ENCODE data around the gene SMAP1.

SMAP1 gene

DNA sequence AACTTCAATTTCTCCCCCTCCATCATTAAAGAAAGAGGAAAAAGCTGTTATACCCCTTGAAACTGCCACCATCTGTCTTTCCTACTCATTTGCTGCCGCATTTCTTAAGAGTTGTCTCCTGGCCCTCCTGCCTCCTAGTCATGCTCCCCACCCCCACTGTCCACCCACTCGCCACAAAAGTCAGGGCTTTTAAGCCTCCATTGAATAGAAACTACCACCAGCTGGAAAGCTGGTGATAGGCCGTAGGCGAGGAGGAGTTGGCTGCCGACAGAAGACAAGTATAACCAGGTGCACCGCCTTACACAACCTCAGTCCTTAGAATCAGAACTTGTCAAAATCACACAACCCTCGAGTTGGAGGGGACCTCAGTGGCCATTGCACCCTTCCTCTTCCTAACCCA is 221.6 kb downstream of the SMAP1 start:
- Histone ChIP-seq H3K36me3 (no peaks in the 10 kb centered on the region), H3K27me3 (no peaks in the 10 kb centered on the region), H3K4me1 (no peaks in the 10 kb centered on the region), H3K4me3 (no peak overlapping the region), H3K9me3 (no peaks in the 10 kb centered on the region), H3K27ac (no peak overlapping the region)
- TF ChIP-seq, protein P1, sequence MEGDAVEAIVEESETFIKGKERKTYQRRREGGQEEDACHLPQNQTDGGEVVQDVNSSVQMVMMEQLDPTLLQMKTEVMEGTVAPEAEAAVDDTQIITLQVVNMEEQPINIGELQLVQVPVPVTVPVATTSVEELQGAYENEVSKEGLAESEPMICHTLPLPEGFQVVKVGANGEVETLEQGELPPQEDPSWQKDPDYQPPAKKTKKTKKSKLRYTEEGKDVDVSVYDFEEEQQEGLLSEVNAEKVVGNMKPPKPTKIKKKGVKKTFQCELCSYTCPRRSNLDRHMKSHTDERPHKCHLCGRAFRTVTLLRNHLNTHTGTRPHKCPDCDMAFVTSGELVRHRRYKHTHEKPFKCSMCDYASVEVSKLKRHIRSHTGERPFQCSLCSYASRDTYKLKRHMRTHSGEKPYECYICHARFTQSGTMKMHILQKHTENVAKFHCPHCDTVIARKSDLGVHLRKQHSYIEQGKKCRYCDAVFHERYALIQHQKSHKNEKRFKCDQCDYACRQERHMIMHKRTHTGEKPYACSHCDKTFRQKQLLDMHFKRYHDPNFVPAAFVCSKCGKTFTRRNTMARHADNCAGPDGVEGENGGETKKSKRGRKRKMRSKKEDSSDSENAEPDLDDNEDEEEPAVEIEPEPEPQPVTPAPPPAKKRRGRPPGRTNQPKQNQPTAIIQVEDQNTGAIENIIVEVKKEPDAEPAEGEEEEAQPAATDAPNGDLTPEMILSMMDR (IDR thresholded peaks at IDR 0.05) = no peak
- intact Hi-C loops (cut with DNase I; ENCODE audit: low total_unique reads) = loop anchor here (5.0 kb wide), 1 partner anchor 182 kb away; no protein-coding TSS in a partner anchor
- no peak for DNase-seq

DNA sequence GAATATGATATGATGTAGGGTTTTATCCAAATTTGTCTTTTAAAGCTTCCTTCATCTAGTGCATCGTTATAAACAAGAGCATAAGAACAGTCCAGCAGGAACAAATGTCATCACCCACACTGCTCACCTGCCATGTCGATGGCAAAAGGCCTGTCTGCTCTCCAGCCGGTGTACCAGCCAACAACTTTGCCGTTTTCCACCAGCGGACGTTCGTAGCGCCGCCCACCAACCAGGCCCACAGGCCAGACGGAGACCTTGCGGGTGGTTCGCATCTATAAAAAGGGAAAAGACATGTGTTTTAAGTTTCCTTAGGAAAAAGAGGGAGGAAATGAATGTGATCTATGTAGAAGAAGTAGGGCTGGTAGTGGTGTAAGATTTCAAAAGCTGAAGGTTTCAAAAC is 226.3 kb downstream of the SMAP1 start:
- no peak for DNase-seq
- Histone ChIP-seq H3K27me3 (no peaks in the 10 kb centered on the region), H3K4me1 (no peaks in the 10 kb centered on the region), H3K27ac (no peak overlapping the region), H3K36me3 (no peaks in the 10 kb centered on the region), H3K4me3 (no peak overlapping the region), H3K9me3 (no peaks in the 10 kb centered on the region)
- TF ChIP-seq, protein P1 (IDR thresholded peaks at IDR 0.05) = no peak
- intact Hi-C loops (cut with DNase I; ENCODE audit: low total_unique reads) = no loop called here

DNA sequence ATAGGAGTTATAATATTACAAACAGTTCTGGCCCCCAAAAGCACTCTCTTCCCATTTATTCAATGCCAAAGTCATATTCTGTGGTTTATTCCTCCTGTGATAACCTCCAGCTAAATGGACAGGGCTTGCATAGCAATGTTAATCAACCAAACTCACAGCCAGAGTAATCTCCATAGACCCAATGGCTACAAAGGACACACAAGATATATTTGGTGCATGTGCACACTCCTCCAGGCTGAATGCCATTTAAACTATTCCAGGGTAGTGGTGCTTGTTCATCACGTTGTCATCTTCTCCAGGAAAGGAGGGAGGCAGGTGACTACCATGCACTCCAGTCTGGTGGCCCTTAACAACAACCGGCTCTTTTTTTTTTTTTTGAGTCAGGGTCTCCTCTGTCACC is 232.4 kb downstream of the SMAP1 start:
- Histone ChIP-seq H3K36me3 (no peaks in the 10 kb centered on the region), H3K4me3 (no peak overlapping the region), H3K27ac (no peak overlapping the region), H3K9me3 (no peaks in the 10 kb centered on the region), H3K4me1 (no peaks in the 10 kb centered on the region), H3K27me3 (no peaks in the 10 kb centered on the region)
- DNase-seq = no peak
- TF ChIP-seq, protein P1 (IDR thresholded peaks at IDR 0.05) = no peak
- intact Hi-C loops (cut with DNase I; ENCODE audit: low total_unique reads) = no loop called here

DNA sequence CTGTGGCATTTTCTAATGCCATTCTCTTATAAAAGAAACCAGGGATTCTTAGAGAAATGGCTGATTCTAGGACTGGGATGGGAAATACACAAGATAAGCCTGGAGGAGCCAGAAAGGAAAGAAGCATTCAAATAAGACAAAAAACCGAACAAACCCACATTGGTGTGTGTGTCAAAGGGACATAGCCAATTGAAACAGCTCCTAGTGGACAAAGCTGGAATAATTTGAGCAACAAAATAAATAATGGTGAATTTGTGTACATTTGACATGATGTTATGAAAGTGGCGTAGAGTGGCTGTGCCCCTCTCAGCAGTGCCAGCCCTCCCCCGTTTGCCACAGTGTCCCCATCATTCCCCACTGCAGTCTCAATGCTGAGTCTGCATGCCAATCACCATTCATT is 233.6 kb downstream of the SMAP1 start:
- H3K27me3 ChIP-seq = no peaks in the 10 kb centered on the region
- no peak overlapping the region for H3K27ac ChIP-seq
- no peak overlapping the region for H3K4me3 ChIP-seq
- intact Hi-C loops (cut with DNase I; ENCODE audit: low total_unique reads) = no loop called here
- no peaks in the 10 kb centered on the region for H3K36me3 ChIP-seq
- no peak for DNase-seq
- no peaks in the 10 kb centered on the region for H3K9me3 ChIP-seq
- TF ChIP-seq, protein P1 (IDR thresholded peaks at IDR 0.05) = no peak
- no peaks in the 10 kb centered on the region for H3K4me1 ChIP-seq

DNA sequence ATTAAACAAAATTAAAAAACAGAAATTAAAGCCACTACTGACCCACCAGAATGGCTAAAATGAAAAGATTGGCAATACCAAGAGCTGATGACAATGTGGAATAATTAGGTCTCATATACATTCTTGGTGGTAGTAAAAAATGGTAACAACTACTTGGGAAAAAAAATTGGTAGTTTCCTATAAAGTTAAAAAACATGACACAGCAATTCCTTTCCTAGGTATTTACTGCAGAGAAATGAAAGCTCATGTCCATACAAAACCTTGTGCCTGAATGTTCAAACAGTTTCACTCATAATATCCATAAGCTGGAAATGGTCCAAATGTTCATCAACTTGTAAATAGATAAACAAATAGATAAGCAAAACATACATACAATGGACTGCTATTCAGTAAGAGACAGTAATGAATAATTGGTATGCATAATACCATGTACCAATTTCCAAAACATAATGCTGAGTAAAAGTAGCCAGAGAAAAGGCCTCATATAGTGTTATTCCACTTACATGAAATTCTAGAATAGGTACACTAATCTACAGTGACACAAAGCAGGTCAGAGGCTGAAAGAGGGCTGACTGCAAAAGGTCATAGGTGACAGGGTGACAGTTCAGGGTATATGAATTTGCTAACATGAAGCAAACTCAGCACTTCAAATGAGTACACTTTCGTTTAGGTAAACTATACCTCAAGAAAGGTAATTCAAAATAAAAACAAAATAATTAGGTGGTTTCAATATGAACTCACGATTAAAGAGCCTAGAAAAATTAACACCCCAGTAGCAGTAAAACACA is 236.2 kb downstream of the SMAP1 start:
- Histone ChIP-seq H3K27ac (no peak overlapping the region), H3K4me1 (no peaks in the 10 kb centered on the region), H3K36me3 (no peaks in the 10 kb centered on the region), H3K27me3 (no peaks in the 10 kb centered on the region), H3K4me3 (no peak overlapping the region), H3K9me3 (no peaks in the 10 kb centered on the region)
- TF ChIP-seq, protein P1 (IDR thresholded peaks at IDR 0.05) = no peak
- DNase-seq = no peak
- intact Hi-C loops (cut with DNase I; ENCODE audit: low total_unique reads) = no loop called here
